NCI-H510A (cell line): ENCODE results near the gene PLEKHO2.

Experiments used
- DNase-seq: peaks from one replicate; lab custom pipeline; 2025; lab: John Stamatoyannopoulos, UW

PLEKHO2 gene

DNA sequence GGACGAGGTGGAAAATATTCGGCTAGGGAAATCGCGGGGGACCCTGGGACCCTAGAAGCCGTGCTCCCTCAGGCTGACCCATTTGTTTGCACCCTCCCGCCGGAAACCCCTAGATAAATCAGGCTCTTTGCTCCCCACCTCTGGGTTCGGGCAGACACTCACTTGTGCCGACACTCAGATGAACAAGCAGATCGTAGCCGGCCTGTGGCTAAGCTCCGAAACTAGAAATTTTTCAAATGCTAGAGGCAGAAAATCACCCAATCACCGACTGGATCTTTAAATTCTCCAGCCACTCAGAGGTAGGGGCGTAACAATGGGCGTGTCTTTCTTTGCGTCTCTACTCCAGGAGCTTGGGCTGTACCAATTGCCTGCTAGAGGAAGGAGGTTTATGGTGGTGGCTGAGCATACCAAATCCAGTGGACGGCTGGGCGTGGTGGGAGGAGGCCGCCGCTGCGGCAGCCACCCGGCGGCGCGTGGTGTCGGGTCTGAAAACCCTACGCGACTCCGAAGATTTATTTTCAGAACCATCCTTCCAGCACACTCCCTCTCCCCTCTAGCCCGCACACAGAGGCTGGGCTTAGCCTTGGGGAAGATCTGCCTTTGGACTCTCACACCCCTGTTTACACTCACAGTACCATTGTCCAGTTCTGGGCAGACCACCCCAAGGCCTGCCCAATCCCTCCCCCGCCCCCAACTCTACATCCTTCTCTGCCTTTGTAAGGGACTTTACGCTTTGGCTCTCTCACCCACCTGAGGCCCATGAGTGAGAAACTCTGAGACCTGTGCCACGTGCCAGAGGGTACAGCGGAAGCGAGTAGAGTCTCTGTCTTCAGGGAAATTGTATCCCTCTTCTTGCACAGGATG lies 16.1 kb upstream of the PLEKHO2 start, which contains the start of gene PIF1:
TSS of gene PIF1 (minus strand) at position 217 of the 864 bp plus-strand sequence. CDS start 1,312 bp downstream, outside the sequence.
- DNase-seq: peak; percentile 90

- no peak for DNase-seq
These were observed 12.7 kb upstream of the PLEKHO2 start for GRCh38 chr15:64828985-64829384.

DNA sequence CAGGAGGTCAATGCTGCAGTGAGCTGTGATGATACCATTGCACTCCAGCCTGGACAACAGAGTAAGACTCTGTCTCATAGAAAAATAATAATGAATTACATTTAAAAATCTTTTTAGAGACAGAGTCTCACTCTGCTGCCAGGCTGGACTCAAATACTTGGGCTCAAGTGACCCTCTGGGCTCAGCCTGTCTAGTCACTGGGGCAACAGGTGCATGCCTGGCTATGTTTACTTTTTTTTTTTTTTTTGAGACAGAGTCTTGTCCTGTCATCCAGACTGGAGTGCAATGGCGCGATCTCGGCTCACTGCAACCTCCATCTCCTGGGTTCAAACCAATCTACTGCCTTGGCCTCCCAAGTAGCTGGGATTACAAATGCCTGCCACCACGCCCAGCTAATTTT lies 8.0 kb upstream of the PLEKHO2 start:
- DNase-seq: no peak

GRCh38 chr15:64836023-64836536 lies 5.6 kb upstream of the PLEKHO2 start:
- no peak for DNase-seq

DNA sequence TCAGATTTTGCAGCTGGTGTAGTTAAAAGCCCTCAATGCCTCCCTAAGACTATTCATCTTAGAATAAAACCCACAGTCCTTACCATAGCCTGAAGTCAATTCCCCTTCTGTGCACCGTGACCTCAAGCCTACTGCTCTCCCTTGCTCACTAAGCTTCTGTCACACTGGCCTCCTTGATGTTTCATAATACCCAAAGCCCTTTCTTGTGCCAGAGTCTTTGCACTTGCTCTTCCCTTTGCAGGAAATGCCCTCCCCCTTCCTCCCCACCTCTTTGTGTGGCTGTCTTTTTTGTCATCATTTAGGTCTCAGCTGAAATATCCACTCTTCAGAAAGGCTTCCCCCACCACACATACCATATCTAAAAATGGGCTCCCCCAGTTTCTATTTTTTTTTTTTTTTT lies 4.2 kb upstream of the PLEKHO2 start:
- no peak for DNase-seq

DNA sequence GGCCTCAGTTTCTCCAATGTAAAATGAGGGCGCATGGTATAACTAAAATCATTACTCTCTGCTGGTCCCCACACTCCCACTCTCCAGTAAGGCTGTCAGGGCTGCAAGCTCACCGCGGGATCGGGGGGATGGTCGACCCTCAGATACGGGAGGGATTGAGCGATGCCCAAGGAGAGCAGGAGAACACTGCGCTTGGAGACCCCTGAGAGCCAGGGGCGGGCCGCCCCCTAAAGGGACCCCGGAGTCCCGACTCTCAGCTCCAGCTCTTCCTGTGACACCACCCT lies 713 bp upstream of the PLEKHO2 start:
- DNase-seq: no peak

DNA sequence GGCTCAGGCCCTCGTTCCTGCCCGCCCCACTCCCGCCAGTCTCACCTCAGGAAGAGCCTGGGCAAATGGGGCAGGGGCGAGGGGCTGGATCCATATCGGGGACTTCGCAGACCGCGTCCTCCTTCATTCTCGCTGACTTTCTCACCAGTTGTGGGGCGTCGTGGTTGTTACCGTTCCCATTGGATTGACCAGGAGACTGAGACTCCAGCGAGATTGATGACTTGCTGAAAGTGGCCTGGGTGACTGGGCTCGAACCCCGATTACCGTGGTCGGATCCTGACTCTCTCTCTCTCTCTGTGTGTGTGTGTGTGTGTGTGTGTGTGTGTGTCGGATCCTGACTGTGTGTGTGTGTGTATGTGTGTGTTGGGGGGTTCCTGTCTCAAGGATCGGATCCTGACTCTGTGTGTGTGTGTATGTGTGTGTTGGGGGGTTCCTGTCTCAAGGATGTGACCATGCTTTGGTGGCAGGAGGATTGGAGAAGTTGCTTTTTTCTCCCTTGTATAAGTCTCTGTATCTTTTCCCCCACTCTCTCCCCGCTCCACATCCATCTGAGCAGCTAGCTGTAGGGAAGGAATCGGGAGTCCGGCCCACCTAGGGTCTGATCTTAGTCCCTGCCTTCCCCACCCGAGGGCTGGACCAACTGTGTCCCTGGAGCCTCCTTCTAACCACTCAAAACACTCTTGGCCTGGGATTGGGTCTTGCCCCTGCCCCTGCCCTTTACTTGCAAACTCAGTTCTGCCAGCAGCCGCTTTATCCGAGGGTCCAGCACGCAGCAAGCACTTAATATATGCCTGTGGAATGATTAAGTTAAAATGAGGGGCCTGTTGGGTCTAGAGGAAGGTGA lies 603 bp downstream of the PLEKHO2 start:
- DNase-seq: no peak

GRCh38 chr15:64842986-64843561 lies 1.4 kb downstream of the PLEKHO2 start:
- no peak for DNase-seq

DNA sequence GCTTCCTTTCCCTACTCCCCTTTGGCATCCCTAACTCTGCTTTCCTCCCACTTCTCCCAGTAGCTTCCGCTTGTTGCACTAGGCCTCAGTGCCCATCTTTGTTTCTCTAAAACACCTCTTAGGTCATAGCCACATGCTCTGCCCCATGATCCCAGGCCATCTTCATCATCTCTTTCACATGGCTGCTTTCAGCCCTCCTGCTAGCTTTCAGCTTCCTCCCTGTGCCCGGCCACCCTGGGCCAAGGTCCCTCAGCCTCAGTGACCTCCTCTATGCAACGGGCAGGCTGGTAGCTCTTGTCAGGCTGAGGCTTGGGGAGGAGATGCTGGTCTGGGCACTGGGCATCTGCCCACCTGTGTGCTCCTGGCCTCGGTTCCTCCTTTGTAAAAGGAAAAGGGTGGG lies 2.3 kb downstream of the PLEKHO2 start:
- no peak for DNase-seq

GRCh38 chr15:64844576-64845145 lies 2.9 kb downstream of the PLEKHO2 start:
- no peak for DNase-seq

DNA sequence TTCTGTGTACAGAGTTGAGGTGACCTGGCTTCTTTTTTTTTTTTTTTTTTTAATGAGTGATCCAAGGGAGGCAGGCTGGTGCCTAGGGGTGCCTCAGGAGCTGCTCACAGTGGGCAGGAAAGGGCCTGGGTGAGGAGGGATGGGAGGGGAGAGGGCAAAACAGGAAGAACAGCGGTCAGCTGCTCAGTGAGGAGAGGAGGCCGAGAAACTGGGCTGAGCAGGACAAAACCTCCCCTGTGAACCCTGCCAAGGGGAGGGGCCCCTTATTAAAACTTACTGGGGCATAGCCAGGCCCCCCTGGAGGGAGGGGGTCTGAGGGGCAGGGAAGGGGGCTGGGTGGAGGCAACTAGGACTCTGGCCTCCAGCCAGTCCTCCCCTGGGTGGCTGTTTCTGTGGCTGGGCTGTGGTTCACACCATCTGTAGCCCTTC lies 3.5 kb downstream of the PLEKHO2 start:
- no peak for DNase-seq

DNA sequence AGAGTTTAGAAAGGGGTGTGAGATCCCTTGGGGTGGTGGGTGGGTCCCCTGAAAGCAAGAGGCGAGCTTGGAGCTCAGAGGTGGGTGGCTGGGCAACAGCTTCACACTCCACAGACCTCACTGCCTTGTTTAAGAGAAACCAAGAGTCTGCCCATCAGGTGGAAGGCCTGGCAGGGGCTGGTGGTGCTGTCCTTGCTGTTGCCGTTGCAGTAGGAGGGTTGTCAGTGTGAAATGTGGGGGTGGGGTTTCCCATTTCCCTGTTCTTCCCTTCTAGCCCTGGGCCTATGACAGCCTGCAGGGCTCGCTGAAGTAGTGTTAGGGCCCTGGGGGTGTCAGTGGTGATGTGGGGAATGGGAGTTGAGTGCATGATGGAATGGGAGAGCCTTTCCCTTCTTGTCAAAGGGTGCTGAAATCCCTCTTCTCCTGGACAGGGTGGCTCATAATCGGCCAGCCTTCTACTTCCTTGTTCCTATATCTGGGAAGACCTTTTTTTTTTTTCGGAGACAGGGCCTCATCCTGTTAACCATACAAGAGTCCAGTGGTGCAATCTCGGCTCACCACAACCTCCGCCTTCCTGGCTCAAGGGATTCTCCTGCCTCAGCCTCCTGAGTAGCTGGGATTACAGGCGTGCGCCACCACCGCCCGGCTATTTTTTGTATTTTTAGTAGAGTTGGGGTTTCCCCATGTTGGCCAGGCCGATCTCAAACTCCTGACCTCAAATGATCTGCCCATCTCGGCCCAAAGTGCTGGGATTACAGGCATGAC lies 4.3 kb downstream of the PLEKHO2 start:
- no peak for DNase-seq

- DNase-seq: no peak
These were observed 5.3 kb downstream of the PLEKHO2 start for GRCh38 chr15:64847016-64847415.

GRCh38 chr15:64847448-64847847 lies 5.7 kb downstream of the PLEKHO2 start:
- DNase-seq: no peak

DNA sequence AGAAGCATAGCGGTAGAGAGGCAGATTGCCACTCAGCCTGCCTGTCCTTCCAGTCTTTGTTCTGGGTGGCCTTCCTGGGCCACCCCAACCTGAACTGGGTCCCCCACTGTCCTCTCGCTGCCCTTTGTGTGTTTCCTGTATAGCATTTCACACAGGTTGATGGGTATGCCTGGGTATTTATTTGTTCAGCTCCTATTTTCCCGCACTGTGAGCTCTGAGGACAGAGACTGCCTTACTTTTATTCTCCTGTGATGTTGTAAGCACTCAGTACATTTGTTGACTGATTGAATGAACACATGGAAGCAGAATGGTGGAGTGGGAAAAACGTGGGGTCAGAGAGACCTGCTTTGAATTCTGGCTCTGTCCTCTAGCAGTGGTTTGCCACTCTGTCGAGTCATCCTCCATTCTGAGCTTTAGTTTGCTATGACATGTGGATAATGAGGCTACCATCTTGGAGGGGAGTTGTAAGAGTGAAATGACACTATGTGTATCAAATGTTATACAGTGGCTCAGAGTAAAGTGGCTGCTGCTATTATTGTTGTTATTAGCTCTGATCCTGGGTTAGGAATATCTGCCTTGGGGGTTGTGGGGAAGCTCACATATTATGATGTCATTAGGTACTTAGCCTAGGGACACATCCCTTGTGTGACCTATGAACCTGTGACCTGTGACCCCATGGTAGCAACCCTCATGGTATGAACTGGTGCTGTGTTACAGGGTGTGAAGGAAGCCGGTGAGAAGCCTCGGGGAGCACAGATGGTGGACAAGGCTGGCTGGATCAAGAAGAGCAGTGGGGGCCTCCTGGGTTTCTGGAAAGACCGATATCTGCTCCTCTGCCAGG lies 6.4 kb downstream of the PLEKHO2 start:
- no peak for DNase-seq

GRCh38 chr15:64850778-64851502 lies 9.2 kb downstream of the PLEKHO2 start:
- DNase-seq: no peak

DNA sequence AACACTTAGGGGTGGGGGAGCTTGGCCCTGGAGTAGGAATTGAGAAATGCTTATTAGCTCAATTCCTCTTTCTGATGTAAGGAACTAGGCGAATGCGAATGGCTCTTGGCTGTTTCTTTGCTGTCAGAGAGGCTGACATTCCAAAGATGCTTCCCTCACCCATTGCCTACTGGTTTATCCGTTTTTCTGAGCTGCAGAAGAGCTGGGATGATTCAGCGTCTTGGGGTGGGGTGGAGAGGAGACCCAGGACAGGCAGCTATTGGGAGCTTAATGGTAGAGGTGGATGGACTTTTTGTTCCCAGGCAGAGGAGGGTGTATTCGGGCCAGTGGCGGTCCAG lies 9.8 kb downstream of the PLEKHO2 start:
- DNase-seq: no peak

DNA sequence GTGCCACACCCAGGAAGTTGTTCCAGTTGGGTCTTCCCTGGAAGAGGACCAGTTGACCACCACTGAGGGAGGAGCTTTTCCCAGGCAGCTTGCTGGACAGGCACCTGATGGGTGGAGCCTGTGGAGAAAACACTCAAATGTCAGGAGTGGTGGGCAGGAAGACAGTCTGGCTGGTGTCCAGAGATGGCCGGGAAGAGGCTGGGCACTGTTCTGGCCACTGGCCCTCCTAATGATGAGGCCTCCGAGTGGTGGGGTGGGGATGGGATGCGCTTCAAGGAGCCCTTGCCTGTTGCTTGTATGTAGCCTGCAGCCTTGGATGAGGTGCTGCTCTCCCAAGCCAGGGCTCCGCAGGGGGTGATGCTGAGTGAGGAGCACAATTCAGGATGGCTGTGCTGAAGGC lies 12.3 kb downstream of the PLEKHO2 start:
- DNase-seq: no peak

GRCh38 chr15:64854526-64854925 lies 12.8 kb downstream of the PLEKHO2 start:
- DNase-seq: no peak
